Smooth muscle cell (in vitro differentiated cells): ENCODE data around the gene CACNA1B. TPM values are rescaled to one million over a fixed set of nuclear protein-coding genes. Genes with fewer than 3 reads are reported as not detected.

ENCODE experiments used
- DNase-seq: peaks from one replicate; lab custom pipeline; 2025; ENCODE audit not compliant: unreplicated experiment; lab: John Stamatoyannopoulos, UW
- H2AFZ ChIP-seq: fragments of 200-600 bp; sonication (generic); 2 replicates; pipeline ENCODE4 v1.6.0; 2016; ENCODE audit warnings: antibody characterized with exemption, low read depth, mild to moderate bottlenecking
- H3F3A ChIP-seq: fragments of 200-600 bp; sonication (generic); 2 replicates; pipeline ENCODE4 v1.6.0; 2017; ENCODE audit warnings: antibody characterized with exemption, low read depth
- H3K27ac ChIP-seq: fragments of 200-600 bp; sonication (generic); 2 replicates; pipeline ENCODE4 v1.5.1; 2016; ENCODE audit warnings: low read depth, mild to moderate bottlenecking
- H3K27me3 ChIP-seq: fragments of 200-600 bp; sonication (generic); 2 replicates; pipeline ENCODE4 v1.6.1; 2016; ENCODE audit warnings: low read depth, mild to moderate bottlenecking
- H3K36me3 ChIP-seq: fragments of 200-600 bp; sonication (generic); 2 replicates; pipeline ENCODE4 v1.5.1; 2016; ENCODE audit warnings: low read depth
- H3K4me1 ChIP-seq: fragments of 200-600 bp; sonication (generic); 2 replicates; pipeline ENCODE4 v1.5.1; 2016; ENCODE audit warnings: low read depth
- H3K4me2 ChIP-seq: fragments of 200-600 bp; sonication (generic); 2 replicates; pipeline ENCODE4 v1.6.0; 2016; ENCODE audit warnings: mild to moderate bottlenecking
- H3K4me3 ChIP-seq: fragments of 200-600 bp; sonication (generic); 2 replicates; pipeline ENCODE4 v1.5.1; 2016; ENCODE audit warnings: mild to moderate bottlenecking
- H3K79me2 ChIP-seq: fragments of 200-600 bp; sonication (generic); 2 replicates; pipeline ENCODE4 v1.6.0; 2016; ENCODE audit warnings: low read depth, mild to moderate bottlenecking
- H3K9ac ChIP-seq: fragments of 200-600 bp; sonication (generic); 2 replicates; pipeline ENCODE4 v1.6.0; 2016; ENCODE audit warnings: low read depth
- H3K9me3 ChIP-seq: fragments of 200-600 bp; sonication (generic); replicated peaks from 2 replicates; pipeline ENCODE4 v1.5.1; 2016; ENCODE audit warnings: low read depth
- H4K20me1 ChIP-seq: fragments of 200-600 bp; sonication (generic); 2 replicates; pipeline ENCODE4 v1.6.0; 2016; ENCODE audit warnings: low read depth
- WGBS: methylation state at CpG from one replicate; pipeline ENCODE4 v1.1.7; 2016; ENCODE audit warnings: low lambda C conversion rate; 5-methylcytosine and 5-hydroxymethylcytosine counted together
- polyA plus RNA-seq: library from polyadenylated mRNA; unstranded; fragments of >200 nt; fragmentation: Nextera tagmentation; extraction: Ambion mirVana; gene quantifications from 2 replicates; pipeline ENCODE4 v1.2.1, GENCODE V29; 2016
- total RNA-seq: library from RNA; depleted of rRNA; stranded (reverse); fragments of >200 nt; gene quantifications from 2 replicates; pipeline ENCODE4 v1.2.3, GENCODE V29; 2014
- TF ChIP-seq, protein P1 (sequence below): fragments of 200-600 bp; sonication (generic); IDR thresholded peaks from 2 replicates; pipeline ENCODE4 v1.5.1; 2017; ENCODE audit warnings: borderline replicate concordance, mild to moderate bottlenecking, antibody characterized with exemption; ENCODE audit not compliant: insufficient read depth, poor library complexity, severe bottlenecking

Gene CACNA1B
- total and polyA plus RNA-seq, 2 experiments from 2014 or later: 0.09 to 0.23 TPM

DNA sequence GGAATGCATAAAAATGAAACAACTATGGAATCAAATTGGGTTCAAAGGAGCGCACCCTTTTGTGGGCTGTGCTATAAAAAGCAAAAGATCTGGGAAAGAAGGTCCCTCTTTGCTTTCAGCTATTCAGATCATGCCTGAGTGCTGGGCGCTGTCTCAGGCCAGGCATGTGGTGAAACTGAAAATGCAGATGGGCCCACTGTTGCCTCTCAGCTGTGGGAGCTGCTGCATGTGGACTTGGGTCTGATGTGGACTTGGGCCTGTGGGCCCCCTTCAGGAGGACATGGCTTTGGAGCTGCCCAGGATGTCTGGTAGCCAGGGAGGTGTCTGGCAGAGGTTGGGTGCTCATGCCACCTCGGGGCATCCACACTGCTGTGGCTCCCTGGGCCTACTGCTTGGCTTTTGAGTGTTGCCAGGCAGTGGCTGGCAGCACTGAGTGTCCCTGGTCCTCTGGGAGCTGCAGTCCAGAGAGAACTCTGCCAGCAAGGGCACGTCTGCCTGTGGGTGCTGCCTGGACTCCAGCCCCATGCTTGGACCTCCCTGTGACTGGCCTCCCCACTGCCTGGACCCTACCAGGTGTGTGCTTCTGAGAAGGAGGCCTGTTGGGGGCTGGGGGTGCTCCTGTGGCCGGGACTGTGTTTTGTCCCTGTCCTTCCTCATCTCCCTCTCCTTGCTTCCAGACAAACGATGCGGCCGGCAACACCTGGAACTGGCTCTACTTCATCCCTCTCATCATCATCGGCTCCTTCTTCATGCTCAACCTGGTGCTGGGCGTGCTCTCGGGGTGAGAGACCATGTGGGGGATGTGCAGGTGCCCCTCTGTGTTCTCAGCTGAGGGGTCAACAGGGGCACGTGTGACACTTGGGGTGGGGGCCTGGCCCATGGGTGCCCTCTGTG, 74.3 kb downstream of the CACNA1B start:
- H3F3A ChIP-seq: no peaks in the 10 kb centered on the region
- no peaks in the 10 kb centered on the region for H3K9me3 ChIP-seq
- H2AFZ ChIP-seq: no peak overlapping the region
- no peaks in the 10 kb centered on the region for H4K20me1 ChIP-seq
- no peak for DNase-seq
- H3K36me3 ChIP-seq: no peaks in the 10 kb centered on the region
- WGBS: 93% methylated on average over 12 of the region's 12 CpGs
- H3K27me3 ChIP-seq: no peaks in the 10 kb centered on the region
- no peak overlapping the region for H3K4me2 ChIP-seq
- no peak overlapping the region for H3K9ac ChIP-seq
- no peaks in the 10 kb centered on the region for H3K79me2 ChIP-seq
- H3K4me3 ChIP-seq: no peak overlapping the region
- H3K4me1 ChIP-seq: no peaks in the 10 kb centered on the region
- TF ChIP-seq, protein P1, sequence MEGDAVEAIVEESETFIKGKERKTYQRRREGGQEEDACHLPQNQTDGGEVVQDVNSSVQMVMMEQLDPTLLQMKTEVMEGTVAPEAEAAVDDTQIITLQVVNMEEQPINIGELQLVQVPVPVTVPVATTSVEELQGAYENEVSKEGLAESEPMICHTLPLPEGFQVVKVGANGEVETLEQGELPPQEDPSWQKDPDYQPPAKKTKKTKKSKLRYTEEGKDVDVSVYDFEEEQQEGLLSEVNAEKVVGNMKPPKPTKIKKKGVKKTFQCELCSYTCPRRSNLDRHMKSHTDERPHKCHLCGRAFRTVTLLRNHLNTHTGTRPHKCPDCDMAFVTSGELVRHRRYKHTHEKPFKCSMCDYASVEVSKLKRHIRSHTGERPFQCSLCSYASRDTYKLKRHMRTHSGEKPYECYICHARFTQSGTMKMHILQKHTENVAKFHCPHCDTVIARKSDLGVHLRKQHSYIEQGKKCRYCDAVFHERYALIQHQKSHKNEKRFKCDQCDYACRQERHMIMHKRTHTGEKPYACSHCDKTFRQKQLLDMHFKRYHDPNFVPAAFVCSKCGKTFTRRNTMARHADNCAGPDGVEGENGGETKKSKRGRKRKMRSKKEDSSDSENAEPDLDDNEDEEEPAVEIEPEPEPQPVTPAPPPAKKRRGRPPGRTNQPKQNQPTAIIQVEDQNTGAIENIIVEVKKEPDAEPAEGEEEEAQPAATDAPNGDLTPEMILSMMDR: no peak
- no peak overlapping the region for H3K27ac ChIP-seq

DNA sequence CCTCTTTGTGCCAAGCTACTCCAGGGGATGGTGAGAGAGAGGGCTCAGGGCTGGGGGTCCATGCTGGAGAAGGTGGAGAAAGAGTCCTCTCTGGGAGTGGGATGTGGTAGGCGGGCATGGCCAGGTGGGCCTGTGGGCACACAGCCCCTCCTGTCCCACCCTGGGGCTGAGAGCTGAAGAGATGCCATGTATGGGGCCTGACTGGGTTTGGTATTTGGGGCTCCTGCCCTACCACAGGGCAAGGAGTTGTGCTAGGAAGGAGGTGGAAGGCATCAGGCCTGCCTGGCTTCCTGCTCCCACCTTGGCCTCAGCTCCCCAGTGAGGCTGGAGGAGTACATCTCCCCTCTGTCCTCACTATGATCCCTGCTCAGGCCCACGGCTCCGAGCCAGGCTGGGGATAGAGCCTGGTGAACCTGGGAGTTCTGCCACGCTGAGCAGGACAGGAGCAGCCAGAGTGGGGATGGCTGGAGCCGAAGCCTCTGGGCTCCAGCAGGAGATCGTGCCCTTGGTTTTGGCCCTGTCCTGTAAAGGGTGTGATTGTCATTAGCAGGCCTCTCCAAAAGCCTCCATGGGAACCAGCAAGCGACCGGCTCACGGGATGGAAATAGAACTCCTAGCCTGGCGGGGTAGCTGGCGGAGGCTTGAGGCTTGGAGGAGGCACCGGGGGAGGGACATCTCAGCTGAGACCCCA, 75.5 kb downstream of the CACNA1B start:
- Histone ChIP-seq H3K27me3 (no peaks in the 10 kb centered on the region), H3K36me3 (no peaks in the 10 kb centered on the region), H3K4me1 (no peaks in the 10 kb centered on the region), H4K20me1 (no peaks in the 10 kb centered on the region), H3K27ac (no peak overlapping the region), H3K4me2 (no peak overlapping the region), H3K4me3 (no peak overlapping the region), H2AFZ (no peak overlapping the region), H3K9ac (no peak overlapping the region), H3K79me2 (no peaks in the 10 kb centered on the region), H3F3A (no peaks in the 10 kb centered on the region), H3K9me3 (no peaks in the 10 kb centered on the region)
- no peak for DNase-seq
- 95% methylated on average over 12 of the region's 12 CpGs for WGBS
- TF ChIP-seq, protein P1: no peak

DNA sequence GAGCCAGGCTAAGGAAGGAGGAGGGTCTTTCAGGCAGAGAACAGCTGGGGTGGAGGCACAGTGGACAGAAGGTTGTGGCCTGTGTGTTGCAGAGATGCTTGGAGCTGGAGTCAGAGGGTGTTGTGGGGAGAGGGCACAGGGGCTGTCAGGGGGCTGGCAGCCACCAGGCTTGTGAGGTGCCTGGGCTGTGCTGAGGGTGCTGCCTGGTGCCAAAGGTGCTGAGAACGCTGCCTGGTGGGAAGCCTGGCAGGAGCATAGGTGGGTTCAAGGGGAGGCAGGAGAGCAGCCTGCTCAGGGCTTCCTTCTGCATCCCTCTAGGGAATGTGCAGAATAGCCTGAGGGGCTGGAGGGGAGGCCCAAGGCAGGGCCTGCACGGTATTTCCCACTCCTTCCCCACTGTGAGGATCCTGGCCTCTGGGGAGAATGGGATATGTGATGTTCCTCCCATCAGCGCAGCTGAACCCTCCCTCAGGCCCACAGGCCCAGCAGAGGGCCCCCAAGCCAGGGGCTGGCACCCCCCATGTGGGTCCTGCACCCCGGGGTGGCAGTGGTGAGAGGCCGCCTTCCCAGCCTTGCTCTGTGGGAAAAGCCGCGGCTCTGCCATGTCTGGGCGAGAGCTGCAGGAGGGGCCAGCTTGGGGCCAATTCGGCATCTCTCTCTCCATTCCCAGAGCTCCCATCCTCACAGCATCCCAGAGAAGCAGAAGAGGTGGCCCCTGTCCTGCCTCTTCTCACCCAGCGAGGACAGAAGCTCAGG, 76.3 kb downstream of the CACNA1B start:
- Histone ChIP-seq H3K27me3 (no peaks in the 10 kb centered on the region), H4K20me1 (no peaks in the 10 kb centered on the region), H3F3A (no peaks in the 10 kb centered on the region), H3K36me3 (no peaks in the 10 kb centered on the region), H3K27ac (no peak overlapping the region), H2AFZ (no peak overlapping the region), H3K4me3 (no peak overlapping the region), H3K79me2 (no peaks in the 10 kb centered on the region), H3K4me1 (no peaks in the 10 kb centered on the region), H3K9ac (no peak overlapping the region), H3K4me2 (no peak overlapping the region), H3K9me3 (no peaks in the 10 kb centered on the region)
- WGBS: 89% methylated on average over 10 of the region's 10 CpGs
- TF ChIP-seq, protein P1: no peak
- no peak for DNase-seq
